AG20443 (cell line): ENCODE data around the gene ITK.
"Not testable (repeated sequence)": the region's sequence is repeated elsewhere in the genome, so short reads cannot be mapped to it uniquely, and the experiment has no call there.

Experiments used
- DNase-seq: peaks from one replicate; pipeline ENCODE4 v3.0.0; 2012; ENCODE audit warnings: low spot score, mixed read lengths

The ITK gene

DNA sequence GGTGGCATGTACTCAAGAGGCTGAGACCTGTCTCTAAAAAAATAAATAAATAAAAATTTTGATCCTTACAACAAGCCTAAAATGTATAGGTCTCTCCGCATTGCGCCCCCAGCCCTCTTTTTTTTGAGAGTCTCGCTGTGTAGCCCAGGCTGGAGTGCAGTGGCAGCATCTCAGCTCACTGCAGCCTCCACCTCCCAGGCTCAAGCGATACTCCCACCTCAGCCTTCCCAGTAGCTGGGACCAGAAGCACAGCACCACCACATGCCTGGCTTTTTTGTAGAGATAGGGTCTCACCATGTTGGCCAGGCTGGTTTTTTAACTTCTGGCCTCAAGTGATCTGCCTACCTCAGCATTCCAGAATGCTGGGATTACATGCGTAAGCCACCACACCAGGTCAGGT is 12.4 kb upstream of the ITK start:
- no peak for DNase-seq

DNA sequence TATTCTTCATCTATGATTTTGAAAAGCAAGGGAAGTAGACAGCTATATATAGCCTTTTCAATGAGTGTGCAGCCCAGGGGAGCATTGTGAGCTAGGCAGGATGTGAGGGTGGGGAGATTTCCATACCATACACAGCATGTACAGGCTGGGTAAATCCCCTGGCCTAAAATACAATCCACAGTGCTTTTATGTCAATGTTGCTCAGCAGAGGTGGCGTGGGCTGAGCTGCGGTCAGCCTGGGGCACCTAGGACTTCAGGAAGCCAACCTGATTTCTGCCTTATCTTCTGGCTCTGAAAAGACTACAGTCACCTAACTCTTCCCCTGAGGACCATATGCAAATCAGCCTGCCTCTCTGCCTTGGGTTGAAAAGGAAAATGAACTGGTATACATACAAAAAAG is 8.2 kb upstream of the ITK start:
- no peak for DNase-seq

DNA sequence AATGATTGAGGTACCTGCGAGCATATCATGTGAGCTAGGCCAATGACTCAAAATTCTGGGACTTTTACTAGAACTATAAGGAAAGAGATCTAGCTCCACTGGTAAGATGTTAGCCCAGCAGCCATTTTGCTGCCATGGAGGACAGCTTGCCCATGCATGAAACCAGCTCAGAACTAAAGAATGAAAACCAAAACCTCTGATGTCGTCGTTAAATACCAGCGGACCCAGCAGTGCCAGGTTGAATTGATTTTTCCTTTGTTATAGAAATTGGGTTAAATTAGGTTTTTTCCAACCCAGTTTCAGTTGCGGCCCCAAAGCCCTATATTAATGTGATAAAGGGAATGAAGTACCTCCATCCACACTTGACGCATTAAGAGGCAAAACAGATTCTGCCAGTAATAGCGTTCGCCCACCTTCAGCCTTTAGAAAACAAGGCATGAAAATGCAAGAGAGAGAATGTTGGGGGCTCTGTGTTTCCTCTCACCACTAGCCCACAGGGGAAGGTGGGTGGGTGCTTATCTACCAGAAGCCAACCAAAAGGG is 5.5 kb upstream of the ITK start:
- no peak for DNase-seq

DNA sequence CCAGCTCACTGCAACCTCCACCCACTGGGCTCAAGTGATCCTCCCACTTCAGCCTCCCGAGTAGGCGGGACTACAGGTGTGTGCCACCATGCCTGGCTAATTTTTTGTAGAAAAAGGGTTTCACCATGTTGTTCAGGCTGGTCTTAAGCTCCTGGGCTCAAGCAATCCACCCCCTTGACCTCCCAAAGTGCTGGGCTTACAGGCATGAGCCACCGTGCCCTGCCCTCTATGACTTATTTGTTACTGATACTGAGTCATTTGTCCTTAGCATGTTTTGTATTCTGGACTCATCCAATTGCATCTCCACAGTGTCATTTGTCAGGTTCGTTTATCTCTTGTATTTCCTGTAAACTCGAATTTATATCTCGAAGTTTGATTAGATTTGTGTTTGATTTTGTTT is 2.7 kb upstream of the ITK start:
- DNase-seq, result no peak

DNA sequence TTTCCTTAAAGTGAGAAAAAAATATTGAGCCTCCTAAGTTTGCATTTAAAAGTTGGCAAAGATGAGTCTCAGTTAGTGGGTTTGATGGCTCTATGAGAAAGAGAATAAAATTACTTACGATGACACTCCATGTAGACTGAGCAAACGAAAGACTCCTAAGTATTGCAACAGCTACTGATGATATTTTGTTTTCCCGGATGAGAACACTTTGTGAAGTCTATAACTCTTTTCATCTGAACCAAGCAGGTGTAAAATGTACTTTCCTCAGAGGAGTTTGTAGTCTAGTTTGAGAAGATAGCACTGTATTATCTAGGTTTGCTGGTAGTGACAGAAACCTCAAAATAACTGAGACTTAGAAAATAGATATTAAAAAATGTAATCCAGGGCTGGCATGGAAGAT is 1.7 kb upstream of the ITK start:
- DNase-seq, result no peak

DNA sequence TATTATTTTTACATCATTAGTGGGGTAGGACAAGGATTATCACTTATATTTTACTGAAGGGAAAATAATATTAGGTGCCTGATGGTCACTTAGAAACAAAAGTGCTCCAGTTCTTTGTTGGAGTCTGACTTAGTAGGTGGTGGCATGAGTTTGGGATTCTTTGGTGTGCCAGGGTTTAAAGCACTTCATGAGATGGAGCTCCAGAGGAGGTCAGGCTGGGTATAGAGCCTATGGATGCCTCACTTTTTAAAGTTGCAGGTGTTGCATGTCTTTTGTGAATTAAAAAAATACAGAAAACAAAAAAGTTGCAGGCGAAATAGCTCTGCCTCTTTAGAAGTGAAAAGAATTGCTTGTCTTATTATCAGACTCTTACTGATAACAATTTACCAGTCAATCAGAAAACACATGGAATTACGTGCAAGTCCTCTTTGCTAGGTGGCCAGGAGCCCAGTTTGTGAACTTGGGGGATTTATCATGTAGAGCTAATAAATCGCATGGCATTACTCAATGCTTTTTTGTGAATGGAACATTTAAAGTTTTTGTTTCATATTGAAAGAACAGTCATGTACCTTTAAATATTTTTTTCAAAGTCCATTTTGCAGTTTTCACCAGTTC is 1.6 kb downstream of the ITK start:
- no peak for DNase-seq

DNA sequence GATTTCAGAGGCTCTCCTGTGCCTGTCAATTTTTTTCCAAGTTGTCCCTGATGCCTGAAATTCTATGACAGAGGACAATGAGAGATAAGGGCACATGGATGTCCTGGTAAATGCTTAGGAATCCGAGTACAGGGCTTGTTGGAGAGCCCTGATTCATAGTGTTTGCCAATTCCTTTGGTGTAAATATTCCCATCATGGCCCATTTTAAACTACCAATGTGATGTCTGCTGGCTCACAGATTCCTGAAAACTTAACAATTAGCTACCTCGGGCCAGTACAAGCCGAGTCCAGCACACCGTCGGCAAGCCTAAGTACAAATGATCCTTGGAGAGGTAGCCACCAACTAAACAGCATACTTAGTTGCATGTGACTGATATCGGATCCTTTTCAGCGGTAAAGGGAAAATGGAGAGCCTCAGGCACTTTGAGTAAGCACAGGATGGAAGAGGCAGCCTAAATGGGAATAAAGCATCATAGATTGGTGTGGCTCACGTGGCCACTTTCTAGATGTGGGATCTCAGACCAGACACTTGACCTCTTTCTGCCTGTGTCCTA is 3.6 kb downstream of the ITK start:
- DNase-seq, result no peak

DNA sequence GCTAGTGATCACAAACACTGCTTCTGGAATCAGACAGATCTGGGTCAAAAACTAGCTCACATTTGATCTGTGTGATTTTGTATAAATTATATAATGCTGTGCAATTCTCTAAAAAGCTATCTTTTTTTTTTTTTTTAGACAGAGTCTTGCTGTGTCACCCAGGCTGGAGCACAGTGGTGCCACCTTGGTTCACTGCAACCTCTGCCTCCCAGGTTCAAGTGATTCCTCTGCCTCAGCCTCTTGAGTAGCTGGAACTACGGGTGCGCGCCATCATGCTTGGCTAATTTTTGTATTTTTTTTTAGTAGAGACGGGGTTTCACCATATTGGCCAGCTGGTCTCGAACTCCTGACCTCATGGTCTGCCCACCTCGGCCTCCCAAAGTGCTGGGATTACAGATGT is 4.5 kb downstream of the ITK start:
- not testable (repeated sequence) for DNase-seq

DNA sequence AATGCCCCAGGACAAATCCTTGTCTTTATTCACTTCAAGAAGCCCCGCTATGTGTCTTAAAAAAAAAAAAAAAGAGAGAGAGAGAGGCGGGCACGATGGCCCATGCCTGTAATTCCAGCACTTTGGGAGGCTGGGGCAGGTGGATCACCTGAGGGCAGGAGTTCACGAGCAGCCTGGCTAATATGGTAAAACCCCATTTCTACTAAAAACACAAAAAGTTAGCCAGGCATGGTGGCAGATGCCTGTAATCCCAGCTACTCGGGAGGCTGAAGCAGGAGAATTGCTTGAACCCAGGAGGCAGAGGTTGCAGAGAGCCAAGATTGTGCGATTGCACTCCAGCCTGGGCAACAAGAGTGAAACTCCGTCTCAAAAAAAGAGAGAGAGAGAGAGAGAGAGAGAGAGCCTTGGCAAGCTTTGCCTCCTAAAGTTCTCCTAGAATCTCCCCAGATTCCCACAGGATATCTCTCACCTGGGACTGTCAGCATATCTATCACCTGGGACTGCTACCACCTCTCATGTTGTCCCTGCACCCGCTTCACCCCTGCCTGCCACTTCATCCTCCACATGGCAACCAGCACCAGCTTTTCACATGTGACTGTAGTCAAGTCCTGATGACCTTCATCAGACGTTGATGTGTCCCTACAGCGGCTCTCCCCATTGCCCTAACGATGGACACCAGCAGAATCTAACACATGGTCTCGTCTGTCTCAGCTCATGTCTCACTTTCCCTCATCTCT is 5.8 kb downstream of the ITK start:
- no peak for DNase-seq

DNA sequence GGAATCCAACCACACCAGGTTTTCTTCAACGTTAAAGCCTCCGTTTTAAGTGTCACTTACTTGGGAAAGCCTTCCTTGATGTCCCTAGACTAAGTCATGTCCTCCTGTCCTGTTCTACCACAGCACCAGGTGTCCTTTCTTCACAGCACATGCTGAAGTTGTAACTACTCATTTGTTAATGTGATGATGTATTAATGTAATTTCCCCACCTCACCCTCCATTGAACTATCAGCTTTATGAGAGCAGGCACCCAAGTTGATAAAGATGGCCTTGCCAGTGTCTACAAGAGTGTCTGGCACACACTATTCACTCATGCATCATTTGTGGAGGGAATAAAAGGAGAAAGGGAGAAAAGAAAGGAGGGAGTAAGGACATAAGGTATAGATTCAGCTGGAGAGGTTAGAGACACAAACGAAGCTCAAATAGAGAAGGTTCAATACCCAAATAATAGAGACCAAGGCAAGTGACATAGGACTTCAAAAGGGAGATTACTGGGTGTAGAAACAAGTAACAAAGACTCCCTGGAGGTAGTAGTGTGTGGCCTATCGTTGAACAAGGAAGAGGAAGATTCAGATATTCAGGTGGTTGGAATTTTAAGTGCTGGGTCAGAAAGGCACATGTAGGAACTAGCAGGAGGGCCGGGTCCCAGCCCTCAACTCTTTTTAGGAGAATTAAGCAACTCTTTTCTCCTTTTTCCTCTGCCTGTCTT is 6.6 kb downstream of the ITK start:
- no peak for DNase-seq

DNA sequence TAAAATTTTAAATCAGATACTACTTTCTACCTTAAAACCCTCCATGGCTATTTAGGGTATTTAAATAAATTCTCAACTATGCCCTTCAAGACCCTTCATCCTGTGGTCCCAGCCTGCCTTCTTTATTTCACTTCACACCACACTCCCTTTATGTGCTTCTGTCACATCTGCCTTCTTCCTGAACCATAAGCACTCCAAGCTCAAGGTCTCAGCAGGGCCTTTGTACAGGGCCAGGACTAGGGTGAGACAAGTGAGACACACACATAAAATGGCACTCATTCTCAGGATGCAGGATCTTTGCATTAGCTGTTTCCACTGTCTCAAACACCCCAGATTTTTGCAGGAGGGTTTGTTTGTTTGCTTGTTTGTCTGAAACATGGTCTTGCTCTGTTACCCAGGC is 7.6 kb downstream of the ITK start:
- DNase-seq, result no peak

DNA sequence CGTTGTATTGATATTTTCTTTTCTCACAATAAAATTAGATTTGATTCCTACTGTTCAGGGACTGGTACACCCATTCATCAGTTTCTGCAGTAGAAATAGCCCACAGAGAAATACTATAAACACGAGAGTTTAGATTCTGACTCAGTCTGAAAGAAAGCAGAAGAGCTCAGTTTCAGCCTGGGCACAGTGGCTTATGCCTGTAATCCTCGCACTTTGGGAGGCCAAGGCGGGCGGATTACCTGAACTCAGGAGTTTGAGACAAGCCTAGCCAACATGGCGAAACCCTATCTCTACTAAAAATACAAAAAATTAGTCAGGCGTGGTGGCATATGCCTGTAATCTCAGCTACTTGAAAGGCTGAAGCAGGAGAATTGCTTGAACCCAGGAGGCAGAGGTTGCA is 8.6 kb downstream of the ITK start:
- DNase-seq, result no peak

DNA sequence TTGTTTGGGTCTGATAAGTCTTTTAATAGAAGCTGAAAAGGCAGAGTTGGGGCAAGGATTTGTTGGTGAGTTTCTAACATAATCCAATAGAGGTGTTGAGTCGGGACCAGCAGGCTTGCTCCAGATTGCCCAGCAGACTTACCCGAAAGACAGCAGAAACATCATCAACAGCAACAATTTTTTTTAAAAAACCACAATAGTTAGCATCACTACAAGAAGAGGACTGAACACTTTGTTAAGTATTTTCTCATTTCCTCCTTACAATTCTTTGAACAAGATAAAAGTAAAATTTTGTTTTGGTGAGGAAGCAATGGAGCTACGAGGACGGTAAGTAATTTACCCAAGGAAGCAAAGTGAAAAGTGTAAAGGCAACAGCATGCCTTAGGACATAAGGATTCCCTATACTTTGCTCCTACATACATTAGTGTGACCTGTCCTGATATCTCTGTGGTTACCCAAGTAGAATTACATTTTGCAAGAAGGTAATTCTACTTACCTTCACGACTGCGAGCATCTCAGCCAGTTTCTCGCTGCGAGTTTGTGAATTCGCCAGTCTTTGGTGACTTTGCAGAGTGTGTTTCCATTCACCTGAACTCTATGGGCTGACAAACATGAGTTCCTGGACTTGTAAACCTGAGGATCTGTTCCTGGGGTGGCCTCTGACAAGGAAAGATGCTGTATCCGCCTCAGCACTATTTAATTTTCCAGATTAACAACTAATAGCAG is 13.2 kb downstream of the ITK start:
- DNase-seq, result no peak

DNA sequence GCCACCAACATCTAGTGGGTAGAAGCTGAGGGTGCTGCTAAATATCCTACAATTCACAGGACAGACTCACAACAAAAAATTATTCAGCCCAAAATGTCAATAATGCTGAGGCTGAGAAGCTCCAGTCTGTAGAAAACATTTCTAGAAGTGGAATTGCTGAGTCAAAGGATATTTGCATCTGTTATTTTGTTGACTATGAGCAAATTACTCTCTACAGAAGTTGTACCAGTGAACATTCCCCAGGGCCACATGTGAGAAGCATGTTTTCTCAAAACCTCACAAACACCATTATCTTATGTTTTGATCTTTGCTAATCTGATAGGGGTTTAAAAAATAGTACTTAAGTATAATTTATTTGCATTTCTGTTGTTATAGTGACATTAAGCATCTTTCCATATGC is 15.4 kb downstream of the ITK start:
- DNase-seq, result no peak

DNA sequence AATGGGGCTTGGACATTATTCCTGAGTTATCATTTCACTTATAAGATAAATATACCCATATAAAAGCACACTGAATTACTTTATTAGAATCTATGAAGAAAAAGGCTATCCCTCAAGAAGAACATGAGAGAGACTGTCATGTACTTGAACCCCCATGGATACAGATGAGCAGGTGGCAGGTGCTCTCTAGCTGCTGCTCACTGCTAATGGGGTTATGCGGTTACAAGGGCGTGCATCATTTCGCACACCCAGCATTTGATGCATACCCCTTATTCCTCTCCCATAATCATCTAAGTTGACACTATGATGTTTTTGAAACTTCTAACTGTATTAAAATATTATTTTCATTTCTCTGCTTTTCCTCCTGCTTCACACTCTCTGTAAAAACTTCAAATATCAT is 16.4 kb downstream of the ITK start:
- no peak for DNase-seq

DNA sequence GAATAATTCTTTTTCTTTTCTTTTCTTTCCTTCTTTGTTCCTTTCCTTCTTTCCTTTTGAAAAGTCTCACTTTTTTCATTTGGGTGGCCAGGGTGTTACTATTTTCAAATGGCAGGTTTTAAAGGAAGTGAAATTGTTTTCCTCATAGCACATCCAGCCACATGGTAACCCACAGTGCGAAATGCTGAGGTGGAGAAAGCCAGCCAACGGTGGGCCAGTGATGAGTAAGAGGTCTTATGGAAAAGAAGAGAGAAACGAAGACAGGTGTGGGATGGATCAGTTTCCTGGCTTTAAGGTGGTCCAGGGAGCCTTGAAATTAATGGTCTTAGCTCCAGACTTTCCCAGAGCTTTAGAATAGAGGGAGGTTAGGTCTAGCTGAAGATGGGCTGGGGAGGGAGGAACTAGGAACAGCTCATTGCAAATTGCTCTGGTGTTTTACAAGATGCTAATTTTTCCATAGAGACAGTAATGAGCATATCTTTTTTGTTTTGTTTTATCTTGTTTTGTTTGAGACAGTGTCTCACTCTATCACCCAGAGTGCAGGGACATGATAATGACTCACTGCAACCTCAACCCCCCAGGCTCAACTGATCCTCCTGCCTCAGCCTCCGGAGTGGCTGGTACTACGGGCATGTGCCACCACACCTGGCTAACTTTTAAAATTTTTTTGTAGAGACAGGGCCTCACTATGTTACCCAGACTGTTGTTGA is 17.8 kb downstream of the ITK start:
- no peak for DNase-seq

DNA sequence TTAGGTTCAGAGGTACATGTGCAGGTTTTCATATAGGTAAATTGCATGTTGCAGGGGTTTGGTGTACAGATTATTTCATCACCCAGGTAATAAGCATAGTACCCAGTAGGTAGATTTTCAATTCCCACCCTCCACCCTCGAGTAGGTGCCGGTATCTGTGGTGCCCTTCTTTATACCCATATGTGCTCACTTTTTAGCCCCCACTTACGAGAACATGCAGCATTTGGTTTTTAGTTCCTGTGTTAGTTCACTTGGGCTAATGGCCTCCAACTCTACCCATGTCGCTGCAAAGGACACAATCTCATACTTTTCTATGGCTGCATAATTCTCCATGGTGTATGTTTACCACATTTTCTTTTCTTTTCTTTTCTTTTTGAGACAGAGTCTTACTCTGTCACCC is 21.2 kb downstream of the ITK start:
- no peak for DNase-seq

DNA sequence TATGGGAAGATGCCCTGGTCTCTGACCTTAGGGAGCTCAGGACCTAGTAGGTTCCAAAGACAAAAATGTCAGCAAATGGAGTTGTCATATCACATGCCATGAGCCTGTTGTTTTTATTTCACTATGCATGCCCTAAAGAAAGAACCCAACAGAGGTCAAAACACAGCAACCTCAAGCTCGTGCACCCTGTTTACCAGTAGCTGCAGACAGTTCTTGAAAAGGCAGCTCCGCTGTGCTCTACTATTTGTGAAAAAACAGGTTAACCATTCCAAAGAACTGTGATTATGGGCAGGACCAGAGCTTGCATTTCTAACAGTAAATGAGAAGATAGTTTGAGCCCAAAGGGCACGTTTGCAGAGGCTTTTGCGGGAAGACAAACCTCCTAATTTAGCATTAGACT is 22.8 kb downstream of the ITK start:
- DNase-seq, result no peak

DNA sequence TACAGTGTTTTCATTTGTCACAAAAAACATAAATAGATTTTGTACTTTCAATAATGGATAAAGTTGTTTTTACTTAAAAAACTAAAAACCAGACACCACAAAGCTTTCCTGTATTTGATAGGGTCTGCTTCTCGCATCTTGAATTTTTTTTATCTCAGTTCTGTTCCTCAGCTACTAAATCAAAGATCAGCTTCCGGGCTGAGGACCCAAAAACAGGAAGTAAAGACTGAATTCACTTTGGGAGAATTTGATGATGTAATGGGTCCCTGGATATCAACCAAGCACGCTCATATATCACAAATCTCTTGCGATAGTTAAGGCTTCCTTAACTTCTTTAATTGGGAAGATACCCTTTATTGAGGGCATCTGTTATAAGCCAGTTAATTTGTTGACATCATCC is 24.1 kb downstream of the ITK start:
- no peak for DNase-seq

DNA sequence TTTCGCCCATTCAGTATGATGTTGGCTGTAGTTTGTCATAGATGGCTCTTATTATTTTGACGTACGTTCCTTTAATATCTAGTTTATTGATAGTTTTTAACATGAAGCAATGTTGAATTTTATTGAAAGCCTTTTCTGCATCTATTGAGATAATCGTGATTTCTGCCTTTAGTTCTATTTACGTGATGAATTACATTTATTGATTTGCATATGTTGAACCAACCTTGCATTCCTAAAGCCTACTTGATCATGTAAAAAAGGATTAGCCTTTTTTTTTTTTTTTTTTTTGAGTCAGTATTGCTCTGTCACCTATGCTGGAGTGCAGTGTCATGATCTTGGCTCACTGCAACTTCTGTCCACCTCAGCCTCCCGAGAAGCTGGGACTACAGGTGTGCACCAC is 25.1 kb downstream of the ITK start:
- DNase-seq, result no peak

DNA sequence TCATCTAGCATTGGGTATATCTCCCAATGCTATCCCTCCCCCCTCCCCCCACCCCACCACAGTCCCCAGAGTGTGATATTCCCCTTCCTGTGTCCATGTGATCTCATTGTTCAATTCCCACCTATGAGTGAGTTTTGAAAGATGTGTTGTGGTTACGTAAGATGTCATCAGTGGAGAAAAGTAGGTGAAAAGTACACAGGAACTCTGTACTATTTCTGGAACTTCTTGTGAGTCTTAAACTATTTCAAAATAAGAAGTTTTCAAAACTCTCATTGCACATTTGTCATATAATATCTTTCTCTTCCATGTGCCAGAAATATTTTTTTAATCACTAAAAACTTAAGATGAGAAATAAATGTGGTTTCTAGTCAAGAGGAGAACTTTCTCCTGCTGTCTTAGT is 30.0 kb downstream of the ITK start:
- not testable (repeated sequence) for DNase-seq

DNA sequence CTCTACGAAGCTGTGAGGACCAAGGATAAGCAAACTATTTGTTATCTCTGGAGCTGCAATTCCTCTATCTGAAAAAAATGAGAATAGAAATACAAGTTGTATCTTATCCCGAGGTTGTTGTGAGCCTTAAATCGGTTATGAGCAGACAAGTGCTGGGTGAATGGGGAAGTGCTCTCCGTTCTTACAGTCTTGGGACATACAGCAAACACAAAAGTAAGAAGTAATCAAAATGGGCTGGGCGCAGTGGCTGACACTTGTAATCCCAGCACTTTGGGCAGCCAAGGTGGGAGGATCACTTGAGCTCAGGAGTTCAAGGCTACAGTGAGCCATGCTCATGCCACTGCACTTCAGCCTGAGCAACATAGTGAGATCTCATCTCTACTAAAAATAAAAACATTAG is 31.7 kb downstream of the ITK start:
- DNase-seq, result no peak
